OCI-LY1 (cell line): ENCODE measurements around the gene TEX9.

Experiments
- CTCF ChIP-seq: fragments of 200-600 bp; sonication (generic), shearing (Covaris generic); IDR thresholded peaks from 2 replicates; pipeline ENCODE4 v1.5.1; 2017; ENCODE audit warnings: mild to moderate bottlenecking, antibody characterized with exemption, low read length, moderate library complexity, mixed read lengths
- EZH2 ChIP-seq: fragments of 200-600 bp; sonication (generic), shearing (Covaris generic); IDR thresholded peaks from 2 replicates; pipeline ENCODE4 v1.8.0; 2017; ENCODE audit warnings: borderline replicate concordance, mixed run types, mild to moderate bottlenecking, antibody characterized with exemption, low read length, moderate library complexity, mixed read lengths

- TF ChIP-seq CTCF (no peak), EZH2 (no peak)
Observed at GRCh38 chr15:56342653-56343052, 22.6 kb upstream of the TEX9 start.
